MCF 10A (cell line): Measurements from ENCODE around the gene PLPP3. TPM values are rescaled to one million over a fixed set of nuclear protein-coding genes. Genes with fewer than 3 reads are reported as not detected.

Experiments
- BruUV-seq: library from RNA; stranded (reverse); fragments of 400-500 nt; replicated peaks from 2 replicates; lab custom pipeline; 2021; lab: Mats Ljungman, UMichigan
- CTCF ChIA-PET: fragments of 300-600 bp; sonication (Branson Sonifier 250); formaldehyde crosslinking; extraction: SDS; loops from one replicate; lab custom pipeline; 2021; ENCODE audit warnings: antibody characterized with exemption, inconsistent platforms; lab: Yijun Ruan, JAX
- POLR2A ChIA-PET: fragments of 300-600, 350-650 bp; sonication (Branson Sonifier 250); formaldehyde crosslinking; extraction: SDS; loops from one replicate; lab custom pipeline; 2020; ENCODE audit warnings: antibody characterized with exemption, inconsistent platforms; lab: Yijun Ruan, JAX
- DNase-seq: peaks from one replicate; pipeline ENCODE4 v3.0.0-alpha.2; 2018; ENCODE audit not compliant: unreplicated experiment
- H3K27ac Mint-ChIP-seq: one replicate; pipeline ENCODE4 v1.8.0; 2022; ENCODE audit warnings: mild to moderate bottlenecking, low read depth, mixed read lengths; ENCODE audit not compliant: unreplicated experiment
- H3K27me3 Mint-ChIP-seq: one replicate; pipeline ENCODE4 v1.8.0; 2022; ENCODE audit warnings: mixed read lengths; ENCODE audit not compliant: insufficient read depth, unreplicated experiment
- H3K36me3 Mint-ChIP-seq: one replicate; pipeline ENCODE4 v1.8.0; 2022; ENCODE audit warnings: mild to moderate bottlenecking, moderate library complexity, mixed read lengths; ENCODE audit not compliant: insufficient read depth, unreplicated experiment
- H3K4me1 Mint-ChIP-seq: one replicate; pipeline ENCODE4 v1.8.0; 2022; ENCODE audit warnings: mixed read lengths; ENCODE audit not compliant: insufficient read depth, unreplicated experiment
- H3K4me3 Mint-ChIP-seq: one replicate; pipeline ENCODE4 v1.8.0; 2022; ENCODE audit warnings: mild to moderate bottlenecking, moderate library complexity, mixed read lengths; ENCODE audit not compliant: unreplicated experiment
- H3K9me3 Mint-ChIP-seq: one replicate; pipeline ENCODE4 v1.8.0; 2022; ENCODE audit warnings: mixed read lengths; ENCODE audit not compliant: unreplicated experiment
- CTCF ChIP-seq: fragments of 200-600 bp; IDR thresholded peaks from one replicate; pipeline ENCODE4 v1.8.0; 2022; ENCODE audit warnings: antibody characterized with exemption, mild to moderate bottlenecking; ENCODE audit not compliant: unreplicated experiment
- intact Hi-C: fragments of 100-400 bp; cut with micrococcal nuclease; formaldehyde crosslinking; loops from 2 replicates; pipeline ENCODE4 v1.14.1; 2022
- total RNA-seq: library from RNA; stranded (reverse); gene quantifications from 2 replicates; pipeline ENCODE4 v1.2.3, GENCODE V29; 2022

The PLPP3 gene
- total RNA-seq, 1 experiment from 2014 or later: 0.84 TPM

- no peak for TF ChIP-seq CTCF
- ChIA-PET POLR2A (interaction anchor here (0.7 to 1.2 kb wide), 2 partner anchors 9 to 837 kb away, joined by 3 read pairs; no protein-coding TSS in a partner anchor), CTCF (no interaction called here)
- intact Hi-C loops: no loop called here
- Mint-ChIP-seq H3K4me3 (no peak overlapping the region), H3K4me1 (no peaks in the 10 kb centered on the region), H3K36me3 (peaks cover 6% of the 10 kb centered on the region), H3K27me3 (no peaks in the 10 kb centered on the region), H3K9me3 (no peaks in the 10 kb centered on the region), H3K27ac (no peak overlapping the region)
- DNase-seq: no peak
- BruUV-seq: no TSS peak
Observed at GRCh38 chr1:56522680-56523079, 56.7 kb downstream of the PLPP3 start.

GRCh38 chr1:56520016-56520601 lies 59.3 kb downstream of the PLPP3 start:
- DNase-seq: peak; percentile 8
- Mint-ChIP-seq H3K27ac (no peak overlapping the region), H3K9me3 (no peaks in the 10 kb centered on the region), H3K4me1 (no peaks in the 10 kb centered on the region), H3K36me3 (peaks cover 6% of the 10 kb centered on the region), H3K27me3 (no peaks in the 10 kb centered on the region), H3K4me3 (no peak overlapping the region)
- BruUV-seq: no TSS peak
- no peak for TF ChIP-seq CTCF
- CTCF ChIA-PET: interaction anchor here (0.6 to 1.8 kb wide), 2 partner anchors 15 to 382 kb away, joined by 3 to 7 read pairs; no protein-coding TSS in a partner anchor
- POLR2A ChIA-PET: interaction anchor here (0.6 kb wide), 2 partner anchors 55 to 521 kb away, joined by 4 read pairs; no protein-coding TSS in a partner anchor
- intact Hi-C loops: no loop called here

- TF ChIP-seq CTCF: no peak
- Mint-ChIP-seq H3K27me3 (no peaks in the 10 kb centered on the region), H3K36me3 (peaks cover 2% of the 10 kb centered on the region), H3K9me3 (no peaks in the 10 kb centered on the region), H3K4me3 (no peak overlapping the region), H3K4me1 (no peaks in the 10 kb centered on the region), H3K27ac (peak overlapping the region; percentile 55)
- intact Hi-C loops: no loop called here
- ChIA-PET POLR2A (no interaction called here), CTCF (interaction anchor here (0.7 kb wide), 1 partner anchor 46 kb away, joined by 4 read pairs; no protein-coding TSS in a partner anchor)
- no TSS peak for BruUV-seq
- DNase-seq: no peak
Observed at GRCh38 chr1:56517404-56518130, 61.8 kb downstream of the PLPP3 start.

- peak overlapping the region; percentile 55 for H3K27ac Mint-ChIP-seq
- BruUV-seq: no TSS peak
- POLR2A ChIA-PET: no interaction called here
Observed at GRCh38 chr1:56516539-56517252, 62.7 kb downstream of the PLPP3 start.

More at GRCh38 chr1:56516539-56517252, 62.7 kb downstream of the PLPP3 start:
- Mint-ChIP-seq H3K27me3 (no peaks in the 10 kb centered on the region), H3K9me3 (no peaks in the 10 kb centered on the region), H3K4me3 (no peak overlapping the region), H3K36me3 (no peaks in the 10 kb centered on the region), H3K4me1 (no peaks in the 10 kb centered on the region)
- TF ChIP-seq CTCF: no peak
- CTCF ChIA-PET: interaction anchor here (0.7 kb wide), 1 partner anchor 46 kb away, joined by 4 read pairs; no protein-coding TSS in a partner anchor
- peak; percentile 48 for DNase-seq
- intact Hi-C loops: no loop called here
